GM19455 (cell line): Measurements from ENCODE around the gene UQCC2.

Experiments
- ATAC-seq: cut with Tn5 transposase; IDR thresholded peaks from one replicate; pipeline ENCODE4 v1.9.1; 2021; ENCODE audit not compliant: unreplicated experiment

The UQCC2 gene

DNA sequence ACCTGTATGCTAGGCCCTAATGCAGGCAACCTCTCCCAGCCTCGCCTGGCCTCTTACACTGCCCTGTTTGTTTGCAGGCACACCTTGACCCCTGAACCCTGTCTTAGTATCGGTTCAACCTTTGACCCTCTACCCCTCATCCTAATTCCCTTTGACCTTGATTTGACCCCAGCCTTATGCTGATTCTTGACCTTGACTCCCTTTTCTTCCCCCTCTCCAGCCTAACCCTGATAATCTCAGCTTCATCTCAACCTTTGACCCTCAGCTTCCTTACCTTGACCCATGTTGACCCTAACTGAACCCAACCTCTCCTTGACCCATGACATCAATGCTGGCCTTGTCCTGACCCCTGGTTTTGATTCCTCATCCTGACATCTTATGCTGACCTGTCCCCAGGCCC lies 33.8 kb downstream of the UQCC2 start:
- ATAC-seq, result no peak

GRCh38 chr6:33677143-33677660 lies 34.3 kb downstream of the UQCC2 start:
- no peak for ATAC-seq

DNA sequence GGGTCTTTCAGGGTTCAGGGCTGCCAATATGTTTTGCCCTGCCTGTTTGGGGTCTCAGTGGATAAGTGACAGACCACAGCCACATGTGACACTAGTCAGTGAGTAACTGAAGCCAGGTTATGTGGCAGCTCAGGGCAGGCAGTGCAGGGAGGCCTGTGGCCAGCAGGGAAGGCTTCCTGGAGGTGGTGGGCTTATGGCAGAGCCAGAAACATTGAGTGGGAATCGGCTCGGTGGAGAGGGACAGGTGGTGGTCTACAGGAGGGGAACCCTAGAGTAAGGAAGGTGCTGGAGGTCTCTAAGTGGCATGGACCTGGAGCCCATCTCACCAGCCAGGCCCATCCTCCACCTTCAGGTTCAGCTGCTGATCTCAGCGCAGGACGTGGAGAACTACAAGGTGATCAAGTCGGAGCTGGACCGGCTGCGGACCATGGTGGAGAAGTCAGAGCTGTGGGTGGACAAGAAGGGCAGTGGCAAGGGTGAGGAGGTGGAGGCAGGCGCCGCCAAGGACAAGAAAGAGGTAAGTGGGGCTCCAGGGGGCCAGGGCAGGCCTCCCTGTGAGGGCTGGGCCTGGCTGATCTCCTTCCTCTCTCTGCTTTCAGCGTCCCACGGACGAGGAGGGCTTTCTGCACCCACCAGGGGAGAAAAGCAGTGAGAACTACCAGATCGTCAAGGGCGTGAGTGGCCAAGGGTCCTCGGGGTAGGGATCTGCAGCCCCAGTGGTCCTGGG lies 34.9 kb downstream of the UQCC2 start:
- no peak for ATAC-seq

DNA sequence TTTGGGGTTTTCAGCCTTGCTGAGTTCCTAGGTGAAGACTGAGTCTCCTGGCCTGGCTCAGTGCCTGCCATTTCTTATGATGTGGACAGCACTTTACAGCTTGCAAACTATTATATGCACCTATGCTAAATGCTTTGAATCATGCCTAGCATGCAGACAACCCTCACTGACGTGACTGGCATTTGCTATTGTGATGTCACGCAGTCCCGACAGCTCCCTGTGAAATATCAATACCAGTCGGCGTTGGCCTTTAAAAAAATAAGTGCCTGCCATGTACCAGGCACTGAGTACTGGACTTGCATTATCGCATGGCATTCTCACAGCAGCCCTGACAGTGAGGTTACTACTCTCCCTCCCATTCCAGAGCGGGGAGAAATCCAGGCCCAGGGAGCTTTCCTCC lies 35.5 kb downstream of the UQCC2 start:
- ATAC-seq, result no peak

GRCh38 chr6:33673851-33674250 lies 37.6 kb downstream of the UQCC2 start:
- no peak for ATAC-seq

DNA sequence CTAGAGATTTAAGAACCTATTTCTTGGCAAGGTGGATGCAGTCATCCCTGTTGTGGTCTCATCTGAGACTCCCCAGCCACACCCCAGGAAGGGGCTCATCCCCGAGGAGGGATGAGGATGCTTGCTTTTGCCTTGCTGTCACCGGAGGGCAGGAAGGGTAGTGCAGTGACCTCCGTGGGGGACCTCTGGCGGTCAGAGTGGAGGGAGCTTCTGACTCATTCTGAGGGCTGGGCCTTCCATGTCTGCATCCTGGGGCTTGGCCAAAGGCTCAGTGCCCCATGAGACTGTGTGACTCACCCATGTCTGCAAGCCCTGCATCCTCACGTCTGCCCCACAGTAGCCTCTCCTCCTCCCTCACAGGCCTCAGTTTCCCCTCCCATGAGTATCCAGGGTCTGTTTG lies 38.7 kb downstream of the UQCC2 start:
- no peak for ATAC-seq

DNA sequence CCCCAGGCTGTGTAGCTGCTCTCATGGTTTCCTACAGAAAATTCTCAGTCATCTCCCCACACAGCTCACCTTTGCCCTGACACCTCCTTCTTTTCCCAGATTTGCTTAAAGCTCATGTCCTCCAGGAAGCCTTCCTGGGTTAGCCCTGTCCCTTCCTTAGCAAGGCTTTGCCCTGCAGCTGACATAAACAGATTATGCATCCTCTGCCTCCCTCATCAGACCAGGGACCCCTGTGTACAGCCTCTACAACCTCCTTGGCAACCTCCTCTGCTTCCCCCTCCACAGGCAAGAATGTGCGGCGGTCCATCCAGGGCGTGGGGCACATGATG lies 39.8 kb downstream of the UQCC2 start:
- no peak for ATAC-seq

DNA sequence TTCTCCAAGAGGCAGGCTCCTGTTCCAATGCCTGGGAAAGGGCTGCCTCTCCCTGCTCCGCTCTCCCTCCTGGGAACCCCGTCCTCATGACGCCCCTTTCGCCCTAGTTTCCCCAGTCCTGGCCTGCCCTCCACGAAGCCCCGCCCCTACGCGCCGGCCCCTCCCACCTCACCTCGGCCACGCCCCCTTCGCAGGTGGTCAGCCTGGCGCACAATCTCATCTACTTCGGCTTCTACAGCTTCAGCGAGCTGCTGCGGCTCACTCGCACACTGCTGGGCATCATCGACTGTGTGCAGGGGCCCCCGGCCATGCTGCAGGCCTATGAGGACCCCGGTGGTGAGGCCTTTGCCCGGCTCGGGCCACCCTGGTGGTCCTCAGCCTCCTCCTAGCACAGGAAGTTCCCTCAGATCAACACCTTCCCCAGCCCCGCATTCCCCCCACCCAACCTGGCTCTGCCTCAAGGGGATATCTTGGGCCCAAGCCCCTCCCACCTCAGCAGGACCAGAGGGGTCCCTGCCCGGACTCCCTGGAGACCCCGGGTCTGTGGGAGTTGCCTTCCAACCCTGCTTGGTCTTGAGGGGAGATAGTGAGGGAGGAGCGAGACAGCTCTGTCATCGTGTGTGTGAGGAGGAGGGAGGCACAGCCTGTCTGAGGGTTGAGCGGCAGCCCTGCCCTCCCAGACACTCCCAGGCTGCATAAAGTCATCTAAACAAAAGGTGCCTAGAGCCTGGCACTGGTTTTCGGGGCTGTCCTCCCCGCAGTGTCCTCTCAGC lies 40.3 kb downstream of the UQCC2 start:
- no peak for ATAC-seq

DNA sequence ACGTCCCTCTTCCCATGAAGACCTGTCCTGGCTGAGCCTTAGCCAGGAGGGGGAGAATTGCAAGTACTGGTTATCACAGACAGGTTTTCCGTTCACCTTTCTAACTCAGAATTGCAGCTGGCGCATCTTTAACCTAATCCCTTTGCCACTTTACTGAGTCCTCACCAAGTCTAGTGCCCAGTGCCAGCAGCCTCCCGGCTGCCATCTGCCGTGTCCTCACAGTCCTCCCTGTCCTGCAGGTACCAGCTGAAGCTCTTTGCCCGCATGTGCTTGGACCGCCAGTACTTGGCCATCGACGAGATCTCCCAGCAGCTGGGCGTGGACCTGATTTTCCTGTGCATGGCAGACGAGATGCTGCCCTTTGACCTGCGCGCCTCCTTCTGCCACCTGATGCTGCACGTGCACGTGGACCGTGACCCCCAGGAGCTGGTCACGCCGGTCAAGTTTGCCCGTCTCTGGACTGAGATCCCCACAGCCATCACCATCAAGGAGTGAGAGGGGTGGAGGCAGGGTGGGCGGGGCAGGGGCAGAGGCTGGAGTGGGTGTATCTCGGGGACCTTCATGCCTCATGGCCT lies 41.3 kb downstream of the UQCC2 start:
- ATAC-seq, result no peak

DNA sequence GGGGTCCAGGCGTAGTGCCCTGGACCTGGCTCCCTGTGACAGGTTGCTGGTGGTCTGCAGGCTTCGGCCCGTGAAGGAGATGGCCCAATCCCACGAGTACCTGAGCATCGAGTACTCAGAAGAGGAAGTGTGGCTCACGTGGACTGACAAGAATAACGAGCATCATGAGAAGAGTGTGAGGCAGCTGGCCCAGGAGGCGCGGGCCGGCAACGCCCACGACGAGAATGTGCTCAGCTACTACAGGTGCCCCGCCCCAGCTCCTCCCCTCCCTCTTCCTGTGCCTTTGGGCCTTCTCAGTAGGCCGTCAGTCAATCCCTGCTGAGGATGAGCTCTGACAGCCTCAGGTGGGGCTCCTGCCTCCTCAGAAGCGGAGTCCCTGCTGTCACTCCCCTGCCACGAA lies 42.6 kb downstream of the UQCC2 start:
- ATAC-seq, result no peak

GRCh38 chr6:33668328-33668727 lies 43.2 kb downstream of the UQCC2 start:
- ATAC-seq, result no peak

DNA sequence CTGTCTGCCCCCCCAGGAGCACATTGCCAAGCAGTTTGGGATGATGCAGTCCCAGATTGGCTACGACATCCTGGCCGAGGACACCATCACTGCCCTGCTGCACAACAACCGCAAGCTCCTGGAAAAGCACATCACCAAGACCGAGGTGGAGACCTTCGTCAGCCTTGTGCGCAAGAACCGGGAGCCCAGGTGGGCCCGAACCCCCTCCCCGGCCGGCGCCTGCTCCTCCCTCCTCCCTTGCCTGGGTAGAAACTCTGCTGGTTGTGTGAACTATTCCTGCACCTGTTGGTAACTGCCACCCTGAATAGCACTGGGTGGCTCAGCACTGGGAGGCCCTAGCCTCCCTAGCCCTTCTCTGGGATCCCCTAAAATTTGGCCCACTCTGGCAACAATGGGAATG lies 43.7 kb downstream of the UQCC2 start:
- no peak for ATAC-seq

DNA sequence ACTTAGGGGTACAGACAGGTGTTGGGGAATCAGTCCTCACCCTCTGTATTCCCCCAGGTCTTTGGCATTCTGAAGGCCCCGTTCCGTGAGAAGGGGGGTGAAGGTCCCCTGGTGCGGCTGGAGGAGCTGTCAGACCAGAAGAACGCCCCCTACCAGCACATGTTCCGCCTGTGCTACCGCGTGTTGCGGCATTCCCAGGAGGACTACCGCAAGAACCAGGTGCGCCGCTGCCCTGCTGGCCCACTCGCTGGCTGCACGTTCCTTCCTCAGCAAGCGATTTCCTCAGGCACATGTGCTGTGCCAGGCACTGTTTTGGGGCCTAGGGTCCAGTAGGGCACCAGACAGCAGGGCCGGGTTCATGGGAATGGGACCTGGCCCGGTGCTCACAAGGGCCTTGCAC lies 44.4 kb downstream of the UQCC2 start:
- ATAC-seq, result no peak

DNA sequence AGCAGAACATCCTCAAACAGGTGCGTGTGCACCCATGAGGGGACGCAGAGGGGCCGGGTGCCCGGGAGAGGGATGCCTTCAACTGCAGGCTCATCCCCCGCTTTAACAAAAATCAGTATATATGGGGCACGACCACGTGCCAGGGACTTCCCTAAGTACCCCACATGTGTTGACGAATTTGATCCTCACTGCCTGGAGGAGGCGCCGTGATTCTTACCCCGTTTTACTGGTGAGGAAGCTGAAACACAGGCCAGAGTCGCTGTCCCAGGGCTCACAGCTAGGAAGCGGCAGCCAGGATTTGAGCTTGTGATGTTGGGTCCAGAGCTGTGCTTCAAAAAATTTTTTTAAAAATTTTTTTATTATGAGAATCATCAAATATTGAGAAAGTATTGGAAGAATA lies 45.5 kb downstream of the UQCC2 start:
- ATAC-seq, result no peak

- no peak for ATAC-seq
Measured at GRCh38 chr6:33664506-33665057, 46.9 kb downstream of the UQCC2 start.

DNA sequence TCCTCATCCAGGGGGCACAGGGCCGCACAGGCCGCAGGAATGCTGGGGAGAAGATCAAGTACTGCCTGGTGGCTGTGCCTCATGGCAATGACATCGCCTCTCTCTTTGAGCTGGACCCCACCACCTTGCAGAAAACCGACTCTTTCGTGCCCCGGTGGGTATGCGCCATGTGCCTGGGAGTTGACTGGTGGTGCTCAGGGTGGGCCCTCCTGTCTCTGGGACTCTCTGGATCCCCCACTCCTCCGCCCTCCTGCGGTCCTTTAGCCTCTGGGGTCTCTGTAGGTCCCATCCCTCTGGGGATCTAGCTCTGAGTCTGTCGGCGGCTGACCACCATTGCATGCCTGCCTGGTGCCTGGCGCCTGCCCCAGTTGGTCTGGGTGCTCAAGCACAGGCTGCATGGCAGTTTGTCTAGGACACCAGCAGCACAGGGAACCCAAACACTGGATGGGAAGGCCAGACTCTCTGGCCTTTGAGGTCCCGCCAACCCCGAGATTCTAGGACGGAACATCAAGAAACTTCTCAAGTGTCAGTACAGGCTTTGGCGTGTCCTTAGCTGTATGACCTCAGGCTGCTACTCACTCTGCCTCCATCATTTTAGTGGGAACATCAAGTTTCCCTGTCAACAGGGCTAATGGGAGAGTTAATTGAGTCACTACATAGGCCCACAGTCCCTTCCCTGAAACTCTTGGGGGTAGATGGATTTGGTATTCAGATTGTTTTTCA lies 47.6 kb downstream of the UQCC2 start:
- ATAC-seq, result no peak

DNA sequence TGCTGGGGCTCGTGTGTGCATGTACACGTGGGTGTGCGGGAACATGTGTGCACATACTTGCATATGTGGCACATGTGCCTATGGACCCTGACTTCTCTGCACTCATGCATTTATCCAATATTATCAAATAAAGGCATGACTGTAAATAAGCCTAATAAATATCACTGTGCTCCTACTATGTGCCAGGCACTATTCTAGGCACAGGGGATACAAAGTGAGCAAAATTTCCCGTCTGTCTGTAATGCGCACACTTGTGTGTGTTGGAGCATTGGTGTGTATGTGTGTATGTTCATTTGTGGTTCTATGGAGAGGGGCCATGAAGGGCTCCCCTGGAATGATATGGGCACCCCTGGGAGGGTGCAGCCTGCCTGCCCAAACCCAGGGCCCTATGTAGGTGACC lies 48.5 kb downstream of the UQCC2 start:
- ATAC-seq, result no peak

- no peak for ATAC-seq
Measured at GRCh38 chr6:33662318-33662717, 49.2 kb downstream of the UQCC2 start.

GRCh38 chr6:33661106-33661838 lies 50.2 kb downstream of the UQCC2 start:
- ATAC-seq, result no peak

DNA sequence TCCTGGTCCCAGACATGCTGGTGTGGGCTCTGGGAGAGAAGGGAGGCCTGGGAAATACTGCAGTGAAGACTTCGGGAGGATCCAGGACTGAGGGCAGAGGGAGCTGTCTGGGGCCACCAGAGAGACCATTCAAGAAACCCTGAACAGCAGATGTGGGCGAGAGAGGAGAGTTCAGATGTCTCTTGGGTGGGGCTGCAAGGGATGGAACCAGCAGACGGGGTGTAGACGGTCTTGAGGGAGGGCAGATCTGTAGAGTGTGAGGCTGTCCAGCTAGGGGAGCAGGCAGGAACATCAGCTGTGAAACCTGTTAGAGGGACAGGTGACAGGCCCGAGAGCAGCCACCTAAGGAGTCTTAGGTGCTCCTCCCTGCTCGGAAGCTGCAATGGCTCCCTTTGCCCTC lies 51.5 kb downstream of the UQCC2 start:
- ATAC-seq, result no peak
